Astrocyte of the spinal cord (primary cell): Measurements from ENCODE around the gene SLC6A14.

ENCODE experiments used
- DNase-seq: peaks from one replicate; pipeline ENCODE4 v3.0.0; 2011; ENCODE audit warnings: low read depth, low spot score
- H3K4me3 ChIP-seq: 2 replicates; pipeline ENCODE4 v1.5.1; 2011; ENCODE audit warnings: low read depth, mild to moderate bottlenecking, low read length, moderate library complexity
- CTCF ChIP-seq: IDR thresholded peaks from 2 replicates; pipeline ENCODE4 v1.5.1; 2012; ENCODE audit warnings: low read depth, mild to moderate bottlenecking, low read length, inconsistent platforms
- in situ Hi-C: cut with HindIII; loops from 2 replicates; pipeline ENCODE4 v1.10.0; 2017; ENCODE audit warnings: low sequenced_read_pairs

SLC6A14 gene

GRCh38 chrX:116493271-116493670 is 56.9 kb downstream of the SLC6A14 start:
- TF ChIP-seq CTCF = no peak
- in situ Hi-C loops = no loop called here

GRCh38 chrX:116499780-116500179 is 63.4 kb downstream of the SLC6A14 start:
- no peak for DNase-seq
- in situ Hi-C loops = no loop called here
- TF ChIP-seq CTCF = no peak
- H3K4me3 ChIP-seq = no peak overlapping the region

More at GRCh38 chrX:116493271-116493670, 56.9 kb downstream of the SLC6A14 start:
- DNase-seq = no peak
- H3K4me3 ChIP-seq = no peak overlapping the region
